ENCODE data around the gene ABCB9. TPM values are rescaled to one million over a fixed set of nuclear protein-coding genes. Genes with fewer than 3 reads are reported as not detected.

Gene ABCB9
- total RNA-seq, 1 donor from 2014 or later = 3.7 TPM

GRCh38 chr12:122989874-122990419 lies 23.7 kb upstream of the ABCB9 start:
- H3K36me3 Mint-ChIP-seq (ENCODE audit: low read depth) = peaks cover 3% of the 10 kb centered on the region
- DNase-seq = no peak
- intact Hi-C loops (cut with micrococcal nuclease) = no loop called here
- H3K27ac Mint-ChIP-seq = no peak overlapping the region
- H3K27me3 Mint-ChIP-seq = no peaks in the 10 kb centered on the region
- no peak overlapping the region for H3K4me3 Mint-ChIP-seq
- peaks cover 3% of the 10 kb centered on the region for H3K4me1 Mint-ChIP-seq
- H3K9me3 Mint-ChIP-seq = no peaks in the 10 kb centered on the region

GRCh38 chr12:122989225-122989839 lies 23.1 kb upstream of the ABCB9 start:
- no peaks in the 10 kb centered on the region for H3K9me3 Mint-ChIP-seq
- H3K27ac Mint-ChIP-seq = no peak overlapping the region
- intact Hi-C loops (cut with micrococcal nuclease) = no loop called here
- peaks cover 3% of the 10 kb centered on the region for H3K4me1 Mint-ChIP-seq
- peaks cover 6% of the 10 kb centered on the region for H3K36me3 Mint-ChIP-seq (ENCODE audit: low read depth)
- H3K4me3 Mint-ChIP-seq = no peak overlapping the region
- no peak for DNase-seq
- no peaks in the 10 kb centered on the region for H3K27me3 Mint-ChIP-seq

GRCh38 chr12:122988612-122989212 lies 22.4 kb upstream of the ABCB9 start:
- Mint-ChIP-seq H3K36me3 (ENCODE audit: low read depth) (peaks cover 10% of the 10 kb centered on the region), H3K9me3 (no peaks in the 10 kb centered on the region), H3K4me1 (peaks cover 8% of the 10 kb centered on the region), H3K27ac (no peak overlapping the region), H3K27me3 (no peaks in the 10 kb centered on the region), H3K4me3 (no peak overlapping the region)
- intact Hi-C loops (cut with micrococcal nuclease) = no loop called here
- DNase-seq = no peak

DNA sequence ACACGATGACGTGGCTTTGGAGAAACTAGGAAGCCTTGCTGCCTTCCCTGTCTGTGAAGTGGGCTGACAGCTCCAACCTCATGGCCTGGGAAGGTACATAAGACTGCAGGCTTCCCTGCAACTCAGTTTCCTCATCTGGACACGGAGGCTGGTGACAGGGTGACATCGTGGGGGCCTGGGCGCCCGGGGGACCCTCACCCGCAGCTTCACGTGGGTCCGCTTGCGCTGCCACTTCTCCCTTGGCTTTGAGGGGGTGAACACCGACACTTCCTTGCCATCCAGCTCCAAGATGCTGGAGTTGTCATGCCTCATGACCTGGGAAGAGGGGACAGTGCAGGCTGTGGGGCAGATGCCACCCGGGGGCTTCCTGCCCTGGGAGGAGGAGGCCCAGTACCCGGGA lies 21.8 kb upstream of the ABCB9 start:
- no peak overlapping the region for H3K4me3 Mint-ChIP-seq
- H3K27me3 Mint-ChIP-seq = no peaks in the 10 kb centered on the region
- H3K36me3 Mint-ChIP-seq (ENCODE audit: low read depth) = peaks cover 16% of the 10 kb centered on the region
- H3K27ac Mint-ChIP-seq = no peak overlapping the region
- no peak for DNase-seq
- intact Hi-C loops (cut with micrococcal nuclease) = no loop called here
- peaks cover 11% of the 10 kb centered on the region for H3K4me1 Mint-ChIP-seq
- no peaks in the 10 kb centered on the region for H3K9me3 Mint-ChIP-seq

DNA sequence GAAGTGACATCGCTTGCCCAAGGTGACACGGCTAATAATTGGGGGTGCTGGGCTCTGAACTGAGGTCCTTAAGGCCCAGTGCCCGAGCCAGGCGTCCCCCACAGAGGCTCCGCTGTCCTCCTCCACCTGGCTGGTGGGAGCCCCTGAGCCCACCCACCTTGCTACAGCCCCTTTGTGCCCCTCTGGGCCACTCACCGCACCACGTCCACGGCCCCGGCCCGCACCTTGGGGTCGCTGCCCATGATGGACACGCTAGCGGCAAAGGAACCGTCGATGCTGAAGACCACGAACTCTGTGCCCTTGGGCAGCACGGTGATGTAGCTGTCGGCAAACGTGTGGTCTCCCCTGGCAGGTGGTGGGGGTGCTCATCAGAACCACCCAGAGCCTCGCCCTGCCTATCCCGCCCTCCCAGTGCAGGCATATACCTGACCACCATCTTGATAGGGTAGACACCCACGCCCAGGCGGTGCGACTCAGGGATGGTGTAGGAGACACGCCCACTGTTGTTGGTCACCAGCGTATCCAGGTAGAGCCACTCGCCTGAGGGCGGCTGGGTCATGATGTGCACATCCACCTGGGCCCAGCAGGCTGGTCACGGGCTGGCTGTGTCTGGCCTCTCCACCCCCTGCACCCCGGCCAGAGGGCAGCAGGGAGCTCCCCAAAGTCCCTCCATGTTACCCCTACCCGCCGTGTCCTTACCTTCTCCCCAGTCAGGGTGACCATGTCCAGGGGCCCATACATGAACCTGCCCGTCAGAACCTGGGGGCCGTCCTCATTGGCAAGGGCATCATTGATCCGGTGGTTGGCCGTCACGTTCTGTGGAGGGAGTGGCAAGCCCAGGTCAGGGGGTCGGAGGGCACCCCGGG lies 21.1 kb upstream of the ABCB9 start:
- Mint-ChIP-seq H3K27me3 (no peaks in the 10 kb centered on the region), H3K4me1 (peaks cover 14% of the 10 kb centered on the region), H3K36me3 (ENCODE audit: low read depth) (peaks cover 21% of the 10 kb centered on the region), H3K9me3 (no peaks in the 10 kb centered on the region), H3K27ac (no peak overlapping the region), H3K4me3 (no peak overlapping the region)
- intact Hi-C loops (cut with micrococcal nuclease) = no loop called here
- no peak for DNase-seq

GRCh38 chr12:122986258-122986871 lies 20.1 kb upstream of the ABCB9 start:
- no peak for DNase-seq
- intact Hi-C loops (cut with micrococcal nuclease) = no loop called here

DNA sequence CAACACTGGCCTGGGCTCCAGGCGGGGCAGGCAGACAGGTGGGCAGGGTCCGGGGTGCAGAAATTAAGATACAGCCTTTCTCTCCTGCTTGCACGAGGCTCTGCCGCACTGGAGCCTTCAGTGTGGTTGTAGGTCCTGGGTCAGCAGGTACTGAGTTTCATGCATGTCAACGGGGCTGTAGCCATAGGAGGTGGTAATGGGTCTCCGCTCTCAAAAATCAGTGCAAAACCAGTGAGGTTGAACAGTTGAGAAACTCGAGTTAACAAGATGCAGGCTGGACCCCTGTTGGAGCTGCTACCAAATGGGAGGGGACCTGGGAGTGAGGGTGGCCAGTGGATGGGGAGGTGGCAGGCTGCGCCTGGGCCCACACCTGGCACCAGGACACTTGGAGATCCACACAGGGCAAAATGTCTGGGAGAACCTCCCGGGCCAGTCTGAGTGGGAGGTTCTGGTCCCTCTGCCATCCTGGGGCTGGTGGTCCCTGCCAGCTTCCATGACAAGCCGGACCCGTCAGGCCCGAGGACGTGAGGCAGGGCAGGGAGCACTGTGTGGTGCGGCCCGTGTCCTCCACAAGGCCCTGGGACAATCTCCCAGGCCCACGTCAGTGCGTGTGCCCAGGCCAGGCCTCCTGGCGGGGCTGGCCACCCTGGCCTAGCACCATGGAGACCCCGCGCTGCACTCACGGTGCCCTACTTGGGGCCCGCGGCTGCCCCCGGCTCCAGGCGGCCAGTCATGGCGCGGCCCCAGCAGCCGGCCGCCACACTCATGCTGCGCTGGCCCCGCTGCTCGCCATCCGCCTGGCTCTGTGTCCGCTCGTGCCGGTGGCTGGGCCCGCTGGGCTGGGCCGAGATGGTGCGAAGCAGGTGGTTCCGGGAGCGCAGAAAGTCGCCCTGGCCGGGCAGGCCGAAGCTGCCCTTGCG lies 19.3 kb upstream of the ABCB9 start:
- Mint-ChIP-seq H3K27ac (no peak overlapping the region), H3K4me3 (no peak overlapping the region), H3K36me3 (ENCODE audit: low read depth) (peaks cover 33% of the 10 kb centered on the region), H3K9me3 (no peaks in the 10 kb centered on the region), H3K4me1 (peaks cover 23% of the 10 kb centered on the region), H3K27me3 (no peaks in the 10 kb centered on the region)
- DNase-seq = no peak
- intact Hi-C loops (cut with micrococcal nuclease) = no loop called here

More at GRCh38 chr12:122986258-122986871, 20.1 kb upstream of the ABCB9 start:
- no peaks in the 10 kb centered on the region for H3K27me3 Mint-ChIP-seq
- no peak overlapping the region for H3K27ac Mint-ChIP-seq
- no peaks in the 10 kb centered on the region for H3K9me3 Mint-ChIP-seq
- H3K36me3 Mint-ChIP-seq (ENCODE audit: low read depth) = peaks cover 30% of the 10 kb centered on the region
- peaks cover 21% of the 10 kb centered on the region for H3K4me1 Mint-ChIP-seq
- no peak overlapping the region for H3K4me3 Mint-ChIP-seq

- peaks cover 23% of the 10 kb centered on the region for H3K4me1 Mint-ChIP-seq
- H3K27me3 Mint-ChIP-seq = no peaks in the 10 kb centered on the region
- H3K9me3 Mint-ChIP-seq = no peaks in the 10 kb centered on the region
- intact Hi-C loops (cut with micrococcal nuclease) = loop anchor here (5.0 kb wide), 1 partner anchor 598 kb away; the partner anchor contains the start of gene TMED2
- no peak overlapping the region for H3K4me3 Mint-ChIP-seq
- H3K27ac Mint-ChIP-seq = peak overlapping the region; percentile 61
- DNase-seq = no peak
- H3K36me3 Mint-ChIP-seq (ENCODE audit: low read depth) = peaks cover 35% of the 10 kb centered on the region
These were observed 18.5 kb upstream of the ABCB9 start for GRCh38 chr12:122984612-122985337.

- intact Hi-C loops (cut with micrococcal nuclease) = loop anchor here (5.0 kb wide), 1 partner anchor 598 kb away; the partner anchor contains the start of gene TMED2
- Mint-ChIP-seq H3K9me3 (no peaks in the 10 kb centered on the region), H3K27me3 (no peaks in the 10 kb centered on the region), H3K36me3 (ENCODE audit: low read depth) (peaks cover 35% of the 10 kb centered on the region), H3K27ac (peak overlapping the region; percentile 45), H3K4me1 (peaks cover 27% of the 10 kb centered on the region), H3K4me3 (no peak overlapping the region)
- DNase-seq = no peak
These were observed 17.7 kb upstream of the ABCB9 start for GRCh38 chr12:122983789-122984515.

GRCh38 chr12:122982963-122983788 lies 16.9 kb upstream of the ABCB9 start:
- peak overlapping the region; percentile 47 for H3K27ac Mint-ChIP-seq
- peaks cover 27% of the 10 kb centered on the region for H3K4me1 Mint-ChIP-seq
- no peak for DNase-seq
- peaks cover 35% of the 10 kb centered on the region for H3K36me3 Mint-ChIP-seq (ENCODE audit: low read depth)
- H3K27me3 Mint-ChIP-seq = no peaks in the 10 kb centered on the region
- H3K9me3 Mint-ChIP-seq = no peaks in the 10 kb centered on the region
- intact Hi-C loops (cut with micrococcal nuclease) = loop anchor here (5.0 kb wide), 1 partner anchor 599 kb away; the partner anchor contains the start of gene TMED2
- peak overlapping the region; percentile 94 for H3K4me3 Mint-ChIP-seq

DNA sequence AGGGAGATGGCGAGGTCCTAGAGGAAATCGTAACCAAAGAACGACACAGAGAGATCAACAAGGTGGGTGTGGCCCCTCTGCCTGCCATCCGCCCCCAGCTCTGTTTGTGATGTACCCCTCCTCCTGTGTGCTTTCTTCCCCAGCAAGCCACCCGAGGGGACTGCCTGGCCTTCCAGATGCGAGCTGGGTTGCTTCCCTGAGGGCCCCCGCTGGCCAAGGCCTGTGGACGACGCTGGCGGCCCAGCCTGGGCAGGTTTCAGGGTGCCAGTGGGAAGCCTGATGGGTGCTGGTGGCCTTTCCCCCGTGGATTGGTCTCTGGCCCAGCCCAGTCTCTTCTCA lies 16.2 kb upstream of the ABCB9 start:
- H3K9me3 Mint-ChIP-seq = no peaks in the 10 kb centered on the region
- no peak for DNase-seq
- H3K27me3 Mint-ChIP-seq = no peaks in the 10 kb centered on the region
- peaks cover 29% of the 10 kb centered on the region for H3K4me1 Mint-ChIP-seq
- peaks cover 33% of the 10 kb centered on the region for H3K36me3 Mint-ChIP-seq (ENCODE audit: low read depth)
- intact Hi-C loops (cut with micrococcal nuclease) = loop anchor here (5.0 kb wide), 1 partner anchor 600 kb away; the partner anchor contains the start of gene TMED2
- H3K4me3 Mint-ChIP-seq = peak overlapping the region; percentile 94
- no peak overlapping the region for H3K27ac Mint-ChIP-seq

All from activated CD4-positive, alpha-beta T cell treated with anti-CD3 and anti-CD28 coated beads, Interleukin-2, amount 10 ng/mL, durations not matched to agents 24 days and 14 days (primary cell).